22Rv1 (cell line): ENCODE data around the gene MRPL54.
A peak's percentile ranks its signal among the peaks of the same experiment; 100 is the strongest.

Experiments used
- H3K27ac ChIP-seq: fragments of 450-650 bp; 2 replicates; pipeline ENCODE4 v1.5.1; 2017
- CTCF ChIP-seq: fragments of 450-650 bp; IDR thresholded peaks from 2 replicates; pipeline ENCODE4 v1.5.1; 2017; ENCODE audit warnings: mild to moderate bottlenecking
- ZFX ChIP-seq: fragments of 450-650 bp; IDR thresholded peaks from 2 replicates; pipeline ENCODE4 v1.6.1; 2017; ENCODE audit warnings: antibody characterized with exemption, borderline replicate concordance

The MRPL54 gene

GRCh38 chr19:3793799-3794198 is 31.3 kb downstream of the MRPL54 start:
- TF ChIP-seq CTCF (no peak), ZFX (no peak)
- no peak overlapping the region for H3K27ac ChIP-seq

GRCh38 chr19:3796358-3796757 is 33.9 kb downstream of the MRPL54 start:
- TF ChIP-seq CTCF: no peak
- no peak for TF ChIP-seq ZFX

GRCh38 chr19:3798137-3798536 is 35.7 kb downstream of the MRPL54 start:
- no peak overlapping the region for H3K27ac ChIP-seq
- no peak for TF ChIP-seq CTCF
- no peak for TF ChIP-seq ZFX

More at GRCh38 chr19:3796358-3796757, 33.9 kb downstream of the MRPL54 start:
- no peak overlapping the region for H3K27ac ChIP-seq

GRCh38 chr19:3800996-3801395 is 38.5 kb downstream of the MRPL54 start:
- TF ChIP-seq ZFX (no peak), CTCF (no peak)
- H3K27ac ChIP-seq: peak overlapping the region; percentile 34; the same call in 1 of the 2 replicates

GRCh38 chr19:3801412-3802096 is 39.1 kb downstream of the MRPL54 start:
- peak overlapping the region; percentile 34; the same call in 1 of the 2 replicates for H3K27ac ChIP-seq
- TF ChIP-seq ZFX (no peak), CTCF (0 out of 2 replicates have a peak, but pooled peaks have one; percentile 2)

GRCh38 chr19:3803114-3803888 is 40.8 kb downstream of the MRPL54 start:
- no peak overlapping the region for H3K27ac ChIP-seq
- TF ChIP-seq ZFX (no peak), CTCF (no peak)

GRCh38 chr19:3803986-3804385 is 41.5 kb downstream of the MRPL54 start:
- no peak overlapping the region for H3K27ac ChIP-seq
- TF ChIP-seq CTCF (no peak), ZFX (no peak)
